ENCODE measurements around the gene WFDC9. TPM values are rescaled to one million over a fixed set of nuclear protein-coding genes. Genes with fewer than 3 reads are reported as not detected.
"Not testable (repeated sequence)": the region's sequence is repeated elsewhere in the genome, so short reads cannot be mapped to it uniquely, and the experiment has no call there.

WFDC9 gene
- total RNA-seq, 1 donor from 2014 or later = not detected

DNA sequence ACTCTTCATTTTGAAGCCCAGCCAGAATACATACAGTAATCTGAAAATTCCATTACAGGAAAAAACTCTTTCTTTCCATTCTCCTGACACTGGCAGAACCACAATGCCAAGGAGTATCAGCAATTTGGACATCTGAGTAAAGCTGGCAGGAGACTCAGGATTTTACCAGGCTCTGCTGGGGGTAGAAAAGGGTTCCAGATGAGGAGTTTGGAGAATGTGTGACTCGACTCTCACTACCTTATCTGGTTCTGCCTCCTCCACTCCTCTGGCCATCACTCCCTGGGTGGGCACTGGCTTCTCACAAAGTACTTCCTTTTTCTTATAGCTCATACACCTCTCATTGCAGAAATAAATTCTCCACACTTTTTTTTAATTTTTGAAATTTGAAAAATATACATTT lies 41.4 kb downstream of the WFDC9 start:
- no peak for DNase-seq

DNA sequence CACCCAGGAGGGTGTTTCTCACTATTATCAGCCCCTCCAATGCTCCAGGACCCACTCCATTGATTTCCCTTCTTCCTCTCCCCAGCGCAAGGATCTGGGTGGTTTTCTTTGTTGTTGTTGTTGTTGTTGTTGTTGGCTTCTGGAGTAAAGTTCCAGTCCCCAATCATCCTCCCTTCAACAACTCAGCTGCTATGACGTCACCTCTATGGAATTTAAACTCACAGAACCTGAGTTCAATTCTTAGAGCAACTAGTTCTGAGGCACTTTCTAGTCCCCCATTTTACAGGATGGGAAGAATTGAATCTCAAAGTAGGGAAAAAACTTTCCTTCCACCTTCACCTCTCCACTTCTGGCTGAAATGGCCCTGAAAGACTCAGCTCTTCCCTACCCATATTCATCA lies 42.3 kb downstream of the WFDC9 start:
- no peak for DNase-seq

DNA sequence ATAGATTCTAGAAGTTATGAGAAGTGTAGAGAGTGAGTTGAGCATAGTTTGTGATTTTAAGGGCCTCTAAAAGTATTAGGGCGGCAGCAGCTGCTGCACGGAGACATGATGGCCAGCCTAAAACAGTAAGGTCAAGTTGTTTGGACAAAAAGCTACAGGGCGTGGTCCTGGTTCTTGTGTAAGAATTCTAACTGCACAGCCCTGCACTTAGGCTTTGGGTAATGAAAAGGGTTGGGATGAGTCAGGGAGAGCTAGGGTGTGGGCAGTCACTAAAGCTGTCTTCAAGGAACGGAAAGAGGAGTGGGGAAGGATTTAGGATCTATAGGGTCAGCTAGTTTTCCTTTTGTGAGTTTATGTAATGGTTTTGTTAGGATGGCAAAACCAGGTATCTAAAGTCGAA lies 45.1 kb downstream of the WFDC9 start:
- DNase-seq = not testable (repeated sequence)

DNA sequence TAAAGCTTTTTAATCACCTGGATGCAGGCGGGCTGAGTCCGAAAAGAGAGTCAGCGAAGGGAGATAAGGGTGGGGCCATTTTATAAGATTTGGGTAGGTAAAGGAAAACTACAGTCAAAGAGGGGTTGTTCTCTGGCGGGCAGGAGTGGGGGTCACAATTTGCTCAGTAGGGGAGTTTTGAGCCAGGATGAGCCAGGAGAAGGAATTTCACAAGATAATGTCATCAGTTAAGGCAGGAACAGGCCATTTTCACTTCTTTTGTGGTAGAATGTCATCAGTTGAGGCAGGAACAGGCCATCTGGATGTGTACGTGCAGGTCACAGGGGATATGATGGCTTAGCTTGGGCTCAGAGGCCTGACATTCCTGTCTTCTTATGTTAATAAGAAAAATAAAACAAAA lies 46.8 kb downstream of the WFDC9 start:
- DNase-seq = not testable (repeated sequence)

DNA sequence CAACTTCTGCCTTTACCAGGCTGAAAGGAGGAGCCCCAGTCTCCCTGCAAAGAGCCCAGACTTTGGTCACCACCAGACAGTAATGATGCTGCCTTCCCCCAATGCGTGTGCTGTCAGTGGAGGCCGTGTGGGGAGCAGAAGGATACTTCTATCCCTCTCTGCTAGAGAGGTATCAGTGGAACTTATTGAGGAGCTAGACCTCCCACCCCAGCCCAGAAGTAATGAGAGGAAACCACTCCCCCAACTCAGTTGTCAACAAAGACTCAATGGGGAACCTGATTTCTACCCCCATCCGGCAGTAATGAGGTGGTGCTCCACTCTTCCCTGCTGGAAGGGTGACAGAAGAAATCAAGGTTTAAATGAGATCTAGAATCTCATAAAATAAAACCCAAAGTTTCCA lies 47.6 kb downstream of the WFDC9 start:
- DNase-seq = no peak

DNA sequence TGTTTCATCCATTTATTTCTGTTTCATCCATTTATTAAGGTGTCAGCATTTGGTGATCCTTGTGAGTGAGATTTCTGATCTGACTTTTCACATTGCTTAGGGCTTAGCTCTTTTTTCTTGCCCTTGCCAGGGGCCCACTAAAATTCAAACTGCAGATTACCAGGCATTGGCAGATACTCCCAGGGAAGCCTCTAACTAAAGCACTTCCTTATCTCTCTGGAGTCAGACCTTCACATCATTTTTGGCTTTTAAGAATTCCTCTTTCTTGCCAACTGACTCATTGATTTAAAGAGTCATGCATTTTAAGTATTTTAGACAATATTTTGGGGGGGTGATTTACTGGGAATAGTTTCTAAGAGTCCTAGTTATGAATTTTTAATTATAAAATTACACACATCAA lies 49.4 kb downstream of the WFDC9 start:
- no peak for DNase-seq

DNA sequence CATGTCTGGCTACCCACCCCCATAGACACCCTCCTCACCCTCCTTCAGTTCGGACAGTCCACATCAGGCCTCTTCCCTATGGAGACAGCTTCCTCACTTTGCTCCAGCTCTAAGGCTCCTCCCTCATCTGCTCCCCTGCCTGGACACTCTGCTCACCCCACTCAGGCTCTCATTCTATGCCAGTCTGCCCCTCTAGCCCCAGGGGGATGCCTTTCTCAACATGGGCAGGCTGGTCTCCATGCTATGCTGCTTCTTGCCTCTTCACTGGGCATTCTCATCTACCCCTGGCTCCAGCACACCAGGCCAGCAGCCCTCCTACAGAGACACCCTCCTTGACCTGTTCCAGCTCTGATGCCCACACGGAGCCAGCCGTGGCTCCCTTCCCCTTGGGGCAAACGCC lies 51.9 kb downstream of the WFDC9 start, which contains the start of gene WFDC8:
Gene WFDC8 (minus strand): TSS at position 101 of the 400 bp plus-strand sequence. CDS start 37 bp downstream, at position 64.
- no peak for DNase-seq

DNA sequence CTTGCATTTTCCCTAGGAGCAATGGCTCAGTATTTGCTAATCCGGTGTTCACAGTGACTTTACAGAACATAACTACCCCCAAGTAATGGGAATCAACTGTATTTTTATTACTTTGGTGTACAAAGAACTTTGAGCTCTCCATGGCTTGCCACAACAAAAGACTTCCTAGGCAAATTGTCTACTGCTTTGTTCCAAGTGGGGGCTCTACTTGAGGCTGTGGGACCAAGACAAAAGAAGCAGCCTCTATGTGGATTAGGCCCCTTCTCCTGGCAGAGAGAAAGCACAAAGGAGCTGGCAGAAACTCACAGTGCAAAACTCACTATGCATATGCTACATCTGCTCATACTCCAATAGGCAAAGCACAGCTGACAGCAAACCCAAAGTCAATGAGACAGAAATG lies 52.9 kb downstream of the WFDC9 start:
- no peak for DNase-seq

DNA sequence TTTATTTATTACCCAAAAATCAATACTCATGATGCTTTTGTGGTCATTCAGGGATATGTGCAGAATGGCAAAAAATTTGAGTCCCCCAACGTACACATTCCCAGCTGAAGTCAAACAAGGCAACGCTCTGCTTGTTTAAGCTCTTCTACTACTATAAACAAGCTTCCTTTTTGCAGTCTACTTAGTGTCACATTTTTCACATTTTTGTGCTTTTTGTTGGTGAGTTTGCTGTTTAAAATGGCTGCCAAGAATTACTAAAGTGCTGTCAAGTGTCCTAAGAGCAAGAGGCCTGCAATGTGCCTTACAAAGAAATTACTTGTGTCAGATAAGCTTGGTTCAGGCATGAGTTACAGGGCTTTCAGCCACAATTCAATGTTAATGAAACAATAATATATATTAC lies 54.1 kb downstream of the WFDC9 start:
- no peak for DNase-seq

DNA sequence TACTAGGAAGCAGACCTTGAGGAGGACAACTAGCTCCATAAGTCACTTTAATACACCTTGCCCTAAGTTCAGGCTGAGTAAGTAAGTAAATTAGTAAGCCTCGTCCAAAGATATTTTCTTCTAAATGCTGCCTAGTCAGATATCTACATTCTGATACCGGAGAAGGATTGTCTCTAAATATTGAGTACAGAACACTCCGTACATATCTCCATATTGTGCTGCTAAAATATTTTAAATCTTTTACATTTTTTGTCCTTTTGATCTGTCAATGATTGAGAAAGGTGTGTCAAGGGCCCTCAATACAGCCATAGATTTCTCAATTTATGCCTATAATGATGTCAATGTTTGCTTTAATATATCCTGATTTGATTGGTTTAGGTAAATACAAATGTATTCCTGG lies 55.2 kb downstream of the WFDC9 start:
- no peak for DNase-seq

DNA sequence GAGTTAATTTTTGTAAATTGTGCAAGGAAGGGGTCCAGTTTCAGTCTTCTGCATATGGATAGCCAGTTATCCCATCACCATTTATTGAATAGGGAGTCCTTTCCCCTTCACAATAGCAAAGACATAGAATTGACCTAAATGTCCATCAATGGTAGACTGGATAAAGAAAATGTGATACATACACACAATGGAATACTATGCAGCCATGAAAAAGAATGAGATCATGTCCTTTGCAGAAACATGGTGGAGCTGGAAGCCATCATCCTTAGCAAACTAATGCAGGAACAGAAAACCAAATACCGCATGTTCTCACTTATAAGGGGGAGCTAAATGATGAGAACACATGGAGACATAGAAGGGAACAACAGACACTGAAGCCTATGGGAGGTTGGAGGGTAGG lies 61.4 kb downstream of the WFDC9 start:
- DNase-seq = not testable (repeated sequence)

DNA sequence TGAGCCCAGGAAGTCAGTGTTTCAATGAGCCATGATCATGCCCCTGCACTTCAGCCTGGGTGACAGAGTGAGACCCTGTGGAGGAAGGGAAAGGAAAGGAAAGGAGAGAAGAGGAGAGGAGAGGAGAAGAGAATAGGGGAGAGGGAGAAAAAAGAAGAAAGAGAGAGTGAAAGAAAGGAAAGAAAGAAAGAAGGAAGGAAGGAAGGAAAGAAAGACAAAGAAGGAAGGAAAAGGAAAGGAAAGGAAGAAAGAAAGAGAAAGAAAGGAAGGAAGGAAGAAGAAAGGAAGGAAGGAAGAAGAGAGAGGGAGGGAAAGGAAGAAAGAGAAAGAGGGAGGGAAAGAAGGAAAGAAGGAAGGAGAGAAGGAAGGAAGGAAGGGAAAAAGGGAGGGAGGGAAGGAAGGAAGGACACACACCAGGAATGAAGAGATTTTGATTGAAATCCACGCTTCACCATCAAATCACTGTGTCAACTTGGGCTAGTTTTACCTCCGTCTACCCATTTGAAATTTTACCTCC lies 66.3 kb downstream of the WFDC9 start:
- DNase-seq = no peak

Small RNA genes lying within 50 kb of the gene (small RNA-seq; reads per million reads assigned to genes)
- gene RNA5SP485 = not detected

Other genes with a start within 250 kb of the WFDC9 start
- gene DBNDD2, start 223.0 kb downstream of the WFDC9 start, total RNA-seq = 5.9 TPM
- gene PIGT, start 215.1 kb downstream of the WFDC9 start, total RNA-seq = 12.0 TPM
- 3.4 TPM for gene WFDC2, start 161.5 kb downstream of the WFDC9 start, total RNA-seq
- gene SPINT3, start 115.7 kb downstream of the WFDC9 start, total RNA-seq = not detected
- gene WFDC6, start 91.8 kb downstream of the WFDC9 start, total RNA-seq = not detected
- not detected for gene EPPIN, start 83.9 kb downstream of the WFDC9 start, total RNA-seq
- not detected for gene WFDC8, start 52.0 kb downstream of the WFDC9 start, total RNA-seq
- gene WFDC10A, start 1.5 kb downstream of the WFDC9 start, total RNA-seq = not detected
- gene WFDC11, start 39.0 kb upstream of the WFDC9 start, total RNA-seq = not detected
- not detected for gene WFDC13, start 70.8 kb upstream of the WFDC9 start, total RNA-seq
- not detected for gene WFDC10B, start 73.7 kb upstream of the WFDC9 start, total RNA-seq
- not detected for gene SPINT4, start 91.1 kb upstream of the WFDC9 start, total RNA-seq
- not detected for gene WFDC3, start 160.6 kb upstream of the WFDC9 start, total RNA-seq
- gene DNTTIP1, start 160.7 kb upstream of the WFDC9 start, total RNA-seq = 9.2 TPM
- 6.9 TPM for gene UBE2C, start 181.4 kb upstream of the WFDC9 start, total RNA-seq
- gene TNNC2, start 196.0 kb upstream of the WFDC9 start, total RNA-seq = 1.2 TPM
- gene SNX21, start 202.5 kb upstream of the WFDC9 start, total RNA-seq = 22.8 TPM
- gene ACOT8, start 226.1 kb upstream of the WFDC9 start, total RNA-seq = 21.5 TPM
- 13.9 TPM for gene ZSWIM3, start 226.3 kb upstream of the WFDC9 start, total RNA-seq
- 5.5 TPM for gene ZSWIM1, start 249.9 kb upstream of the WFDC9 start, total RNA-seq

Measured in occipital lobe (tissue), 3 donors.